Measurements from ENCODE around the gene TLCD2. TPM values are rescaled to one million over a fixed set of nuclear protein-coding genes. Genes with fewer than 3 reads are reported as not detected.
"Not testable (repeated sequence)": the region's sequence is repeated elsewhere in the genome, so short reads cannot be mapped to it uniquely, and the experiment has no call there.

TLCD2 gene
- total RNA-seq, 1 donor from 2014 or later = 4.0 TPM

- Mint-ChIP-seq H3K9me3 (no peaks in the 10 kb centered on the region), H3K36me3 (no peaks in the 10 kb centered on the region), H3K27ac (no peak within 1 kb of the TSS), H3K27me3 (no peaks in the 10 kb centered on the region), H3K4me1 (ENCODE audit: unreplicated experiment) (peaks cover 4% of the 10 kb centered on the region), H3K4me3 (peak within 1 kb of the TSS; percentile 81)
- no peak for TF ChIP-seq CTCF (conservative IDR thresholded peaks at IDR 0.05)
- DNase-seq (ENCODE audit: extremely low spot score, unreplicated experiment) = peak; percentile 91
Observed at GRCh38 chr17:1724351-1724868, 14.2 kb upstream of the TLCD2 start, which contains the start of gene WDR81. TSS of gene WDR81 (plus strand) at chr17:1724704. CDS start at chr17:1724960, 256 bp downstream.

- not testable (repeated sequence) for H3K4me3 Mint-ChIP-seq
Observed at GRCh38 chr17:1722022-1722421, 11.8 kb upstream of the TLCD2 start.

GRCh38 chr17:1720856-1721386 lies 10.7 kb upstream of the TLCD2 start:
- DNase-seq (ENCODE audit: extremely low spot score, unreplicated experiment) = no peak
- Mint-ChIP-seq H3K4me1 (ENCODE audit: unreplicated experiment) (peaks cover 4% of the 10 kb centered on the region), H3K4me3 (peak overlapping the region; percentile 77), H3K9me3 (no peaks in the 10 kb centered on the region), H3K36me3 (no peaks in the 10 kb centered on the region), H3K27me3 (no peaks in the 10 kb centered on the region), H3K27ac (peak overlapping the region; percentile 62)
- peak; percentile 98 for TF ChIP-seq CTCF (conservative IDR thresholded peaks at IDR 0.05)

More at GRCh38 chr17:1722022-1722421, 11.8 kb upstream of the TLCD2 start:
- not testable (repeated sequence) for H3K27ac Mint-ChIP-seq; H3K9me3 Mint-ChIP-seq; H3K36me3 Mint-ChIP-seq; DNase-seq (ENCODE audit: extremely low spot score, unreplicated experiment); H3K4me1 Mint-ChIP-seq (ENCODE audit: unreplicated experiment); H3K27me3 Mint-ChIP-seq

GRCh38 chr17:1718362-1719165 lies 8.4 kb upstream of the TLCD2 start:
- no peak for TF ChIP-seq CTCF (conservative IDR thresholded peaks at IDR 0.05)
- H3K27me3 Mint-ChIP-seq = no peaks in the 10 kb centered on the region
- H3K9me3 Mint-ChIP-seq = no peaks in the 10 kb centered on the region
- H3K4me3 Mint-ChIP-seq = peak overlapping the region; percentile 96
- H3K4me1 Mint-ChIP-seq (ENCODE audit: unreplicated experiment) = peaks cover 12% of the 10 kb centered on the region
- no peaks in the 10 kb centered on the region for H3K36me3 Mint-ChIP-seq
- H3K27ac Mint-ChIP-seq = peak overlapping the region; percentile 100
- no peak for DNase-seq (ENCODE audit: extremely low spot score, unreplicated experiment)

- no peak for TF ChIP-seq CTCF (conservative IDR thresholded peaks at IDR 0.05)
- Mint-ChIP-seq H3K36me3 (no peaks in the 10 kb centered on the region), H3K27ac (peak overlapping the region; percentile 100), H3K27me3 (no peaks in the 10 kb centered on the region), H3K4me3 (peak overlapping the region; percentile 96), H3K9me3 (no peaks in the 10 kb centered on the region), H3K4me1 (ENCODE audit: unreplicated experiment) (peaks cover 21% of the 10 kb centered on the region)
- DNase-seq (ENCODE audit: extremely low spot score, unreplicated experiment) = peak; percentile 89
Observed at GRCh38 chr17:1716912-1717695, 6.9 kb upstream of the TLCD2 start.
